ENCODE data around the gene CTSL.
A peak's percentile ranks its signal among the peaks of the same experiment; 100 is the strongest.

The CTSL gene

DNA sequence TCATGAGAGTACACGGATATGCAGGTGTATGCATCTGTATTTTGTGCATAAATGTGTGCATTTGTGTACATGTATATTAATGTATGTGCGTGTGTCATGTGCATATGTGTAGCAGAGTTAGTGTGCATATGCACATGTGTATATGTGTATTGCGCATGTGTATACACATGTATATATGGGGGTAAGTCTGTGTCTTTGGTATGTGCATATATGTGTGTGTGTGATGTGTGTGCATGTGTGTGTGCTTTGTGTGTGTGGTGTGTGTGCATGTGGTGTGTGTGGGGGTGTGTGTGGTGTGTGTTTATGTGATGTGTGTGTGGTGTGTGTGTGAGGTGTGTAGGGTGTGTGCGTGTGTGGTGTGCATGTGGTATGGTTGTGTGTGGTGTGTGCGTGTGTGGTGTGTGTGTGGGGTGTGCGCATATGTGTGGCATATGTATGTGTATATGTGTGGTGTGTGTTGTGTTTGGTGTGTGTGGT, 13.1 kb upstream of the CTSL start:
- no peak for TF ChIP-seq Cebpa-rat (IDR thresholded peaks at IDR 0.05)
- H4K20me1 ChIP-seq = no peaks in the 10 kb centered on the region
- H3K4me2 ChIP-seq = peak overlapping the region in 8 of 11 experiments; percentile 17 to 91 (median 78); a peak in 14 of 22 replicates
- H3K27ac ChIP-seq = peak overlapping the region in 9 of 11 experiments; percentile 9 to 92 (median 68); a peak in 14 of 22 replicates
- peaks cover 0 to 3% (median 0%) of the 10 kb centered on the region in 11 experiments; a peak in 3 of 22 replicates for H3K36me3 ChIP-seq
- H3K9ac ChIP-seq = peak overlapping the region in 5 of 11 experiments; percentile 11 to 82 (median 79); a peak in 5 of 22 replicates
- no peaks in the 10 kb centered on the region for H3K27me3 ChIP-seq
- H3K9me3 ChIP-seq (replicated peaks in 1 of 11) = no peaks in the 10 kb centered on the region
- H3K4me3 ChIP-seq = 0 out of 20 replicates have a peak overlapping the region, but pooled peaks of 1 of the 10 experiments have one; percentile 5
- peaks cover 30 to 99% (median 71%) of the 10 kb centered on the region in 10 experiments for H3K4me1 ChIP-seq

DNA sequence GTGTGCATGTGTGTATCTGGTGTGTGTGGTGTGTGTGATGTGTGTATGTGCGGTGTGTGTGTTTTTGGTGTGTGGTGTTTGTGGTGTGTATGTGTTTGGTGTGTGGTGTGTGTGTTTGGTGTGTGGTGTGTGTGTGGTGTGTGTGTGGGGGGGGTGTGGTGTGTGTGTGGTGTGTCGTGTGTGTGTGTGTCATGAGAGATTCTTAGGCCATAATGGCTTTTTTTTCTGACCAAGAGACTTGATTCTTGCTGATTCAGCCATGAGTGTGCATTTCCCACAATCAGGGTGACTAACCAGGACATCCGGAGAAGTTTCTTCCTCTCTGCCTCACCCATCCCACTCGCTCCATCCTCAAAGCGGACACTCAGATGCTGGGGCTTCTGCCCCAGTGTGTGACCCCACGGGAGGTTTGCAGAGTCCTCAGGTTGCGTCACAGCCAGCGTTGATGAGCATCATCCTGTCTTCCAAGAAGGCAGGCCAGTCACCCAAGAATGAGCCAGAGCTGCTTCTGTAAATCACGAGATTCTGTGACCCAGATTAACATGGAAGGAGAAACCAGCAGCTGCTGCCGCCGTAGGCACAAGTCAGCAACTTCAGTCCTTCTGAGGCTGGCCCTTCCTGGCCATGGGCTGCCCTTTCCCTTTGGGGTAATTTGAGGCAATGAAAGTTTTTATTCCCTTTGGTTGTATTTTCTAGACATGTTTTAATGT, 12.5 kb upstream of the CTSL start:
- Histone ChIP-seq H3K4me2 (peak overlapping the region in 8 of 11 experiments; percentile 17 to 91 (median 80); a peak in 15 of 22 replicates), H3K4me3 (no peak overlapping the region), H4K20me1 (no peaks in the 10 kb centered on the region), H3K36me3 (no peaks in the 10 kb centered on the region; a peak in 2 of 22 replicates), H3K27me3 (no peaks in the 10 kb centered on the region), H3K4me1 (peaks cover 24 to 99% (median 66%) of the 10 kb centered on the region in 10 experiments), H3K9ac (peak overlapping the region in 6 of 11 experiments; percentile 11 to 82 (median 66); a peak in 10 of 22 replicates), H3K27ac (peak overlapping the region in 9 of 11 experiments; percentile 9 to 92 (median 68); a peak in 18 of 22 replicates), H3K9me3 (replicated peaks in 1 of 11) (no peaks in the 10 kb centered on the region)
- peak in 10 of 11 experiments; percentile 36 to 91 (median 64); a peak in 15 of 22 replicates for TF ChIP-seq Cebpa-rat (IDR thresholded peaks at IDR 0.05)

GRCh38 chr9:87713988-87714330, 12.0 kb upstream of the CTSL start:
- Histone ChIP-seq H3K27ac (peak overlapping the region in 9 of 11 experiments; percentile 9 to 92 (median 68); a peak in 18 of 22 replicates), H3K27me3 (no peaks in the 10 kb centered on the region), H3K9ac (peak overlapping the region in 6 of 11 experiments; percentile 11 to 81 (median 66); a peak in 10 of 22 replicates), H3K36me3 (no peaks in the 10 kb centered on the region; a peak in 2 of 22 replicates), H3K4me2 (peak overlapping the region in 8 of 11 experiments; percentile 17 to 91 (median 80); a peak in 12 of 22 replicates), H3K4me3 (no peak overlapping the region), H4K20me1 (no peaks in the 10 kb centered on the region), H3K4me1 (peaks cover 19 to 99% (median 60%) of the 10 kb centered on the region in 10 experiments), H3K9me3 (replicated peaks in 1 of 11) (no peaks in the 10 kb centered on the region)
- no peak for TF ChIP-seq Cebpa-rat (IDR thresholded peaks at IDR 0.05)

DNA sequence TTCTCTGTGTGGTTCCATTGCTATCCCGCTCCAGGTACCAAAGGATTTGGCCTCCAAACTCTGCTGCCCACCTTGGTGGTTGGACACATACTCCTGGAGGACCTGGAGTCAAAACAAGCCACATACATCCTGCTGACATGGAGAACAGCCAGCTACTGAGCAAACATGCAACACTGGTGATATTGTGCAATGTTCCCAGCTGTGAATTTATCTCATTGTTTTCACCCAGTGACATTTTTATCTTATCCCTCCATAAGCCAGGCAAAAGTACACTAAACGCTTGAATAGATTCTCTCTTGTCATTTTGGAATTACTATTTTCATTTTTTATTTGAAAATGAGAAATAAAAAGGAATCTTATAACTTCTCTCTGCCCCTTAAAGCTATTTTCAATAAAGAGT, 11.1 kb upstream of the CTSL start:
- Histone ChIP-seq H3K27ac (peak overlapping the region in 7 of 11 experiments; percentile 1 to 92 (median 85); a peak in 12 of 22 replicates), H3K4me1 (peaks cover 15 to 99% (median 52%) of the 10 kb centered on the region in 10 experiments), H3K4me2 (peak overlapping the region in 8 of 11 experiments; percentile 14 to 91 (median 78); a peak in 13 of 22 replicates), H3K9ac (peak overlapping the region in 4 of 11 experiments; percentile 18 to 81 (median 68); a peak in 7 of 22 replicates), H3K27me3 (no peaks in the 10 kb centered on the region), H3K36me3 (no peaks in the 10 kb centered on the region), H3K4me3 (no peak overlapping the region), H3K9me3 (replicated peaks in 1 of 11) (no peaks in the 10 kb centered on the region), H4K20me1 (no peaks in the 10 kb centered on the region)
- peak; percentile 59 to 93 (median 79); a peak in 19 of 22 replicates for TF ChIP-seq Cebpa-rat (IDR thresholded peaks at IDR 0.05)

DNA sequence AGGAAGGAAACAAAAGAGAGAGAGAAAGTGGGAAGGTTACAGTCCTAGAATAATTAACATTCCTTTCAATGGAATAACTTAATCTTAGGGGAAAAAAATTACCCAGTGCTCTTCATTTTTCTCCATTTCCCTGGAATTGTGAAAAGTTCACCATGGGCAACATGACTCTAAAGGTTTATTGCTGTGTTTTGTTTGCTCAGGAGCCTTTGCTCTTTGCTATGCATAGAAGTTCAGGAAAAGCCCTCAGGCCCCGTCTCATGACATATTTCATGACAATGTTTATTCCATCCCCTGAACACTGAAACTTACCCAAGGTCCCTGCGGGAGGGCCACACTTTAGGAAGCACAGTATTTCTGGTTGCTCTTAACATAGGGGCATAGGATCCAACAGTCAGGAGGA, 9.8 kb upstream of the CTSL start:
- H3K27me3 ChIP-seq = no peaks in the 10 kb centered on the region
- H4K20me1 ChIP-seq = no peaks in the 10 kb centered on the region
- TF ChIP-seq Cebpa-rat (IDR thresholded peaks at IDR 0.05) = no peak
- no peaks in the 10 kb centered on the region for H3K9me3 ChIP-seq (replicated peaks in 1 of 11)
- peak overlapping the region in 4 of 11 experiments; percentile 85 to 92 (median 88); a peak in 5 of 22 replicates for H3K27ac ChIP-seq
- H3K4me3 ChIP-seq = no peak overlapping the region
- H3K9ac ChIP-seq = peak overlapping the region in 1 of 11 experiments; percentile 79; a peak in 1 of 22 replicates
- peak overlapping the region in 5 of 11 experiments; percentile 26 to 91 (median 87); a peak in 9 of 22 replicates for H3K4me2 ChIP-seq
- H3K4me1 ChIP-seq = peaks cover 14 to 99% (median 46%) of the 10 kb centered on the region in 10 experiments
- no peaks in the 10 kb centered on the region for H3K36me3 ChIP-seq

DNA sequence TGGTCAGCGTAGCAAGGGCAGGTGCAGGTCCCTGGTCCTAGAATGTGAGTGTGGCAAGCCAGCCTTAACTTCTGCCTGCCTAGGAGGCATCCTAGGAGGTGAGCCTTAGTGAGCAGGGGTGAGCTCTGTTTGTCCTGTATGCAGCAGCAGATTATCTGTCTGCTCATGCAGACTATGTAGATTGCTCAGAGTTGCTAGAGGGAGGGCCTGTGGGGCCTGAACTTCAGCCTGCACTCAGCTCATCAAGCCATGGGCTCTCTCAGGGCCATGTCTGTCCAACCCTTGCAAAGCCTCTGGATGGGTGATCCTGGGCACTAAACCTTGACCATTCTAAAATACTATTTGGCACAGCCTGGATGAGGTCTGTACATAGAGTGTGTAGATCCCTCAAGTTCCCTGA, 8.5 kb upstream of the CTSL start:
- H3K9ac ChIP-seq = no peak overlapping the region
- peak overlapping the region in 1 of 11 experiments; percentile 8; a peak in 2 of 22 replicates for H3K27ac ChIP-seq
- no peaks in the 10 kb centered on the region for H3K27me3 ChIP-seq
- H3K4me2 ChIP-seq = peak overlapping the region in 3 of 11 experiments; percentile 87 to 91 (median 88); a peak in 6 of 22 replicates
- peaks cover 2 to 98% (median 38%) of the 10 kb centered on the region in 10 experiments; a peak in 19 of 20 replicates for H3K4me1 ChIP-seq
- no peaks in the 10 kb centered on the region for H4K20me1 ChIP-seq
- no peak overlapping the region for H3K4me3 ChIP-seq
- H3K36me3 ChIP-seq = no peaks in the 10 kb centered on the region
- no peaks in the 10 kb centered on the region for H3K9me3 ChIP-seq (replicated peaks in 1 of 11)
- no peak for TF ChIP-seq Cebpa-rat (IDR thresholded peaks at IDR 0.05)

- Histone ChIP-seq H3K9ac (no peak overlapping the region), H3K4me3 (no peak overlapping the region), H4K20me1 (no peaks in the 10 kb centered on the region), H3K9me3 (replicated peaks in 1 of 11) (no peaks in the 10 kb centered on the region), H3K27ac (peak overlapping the region in 1 of 11 experiments; percentile 31; a peak in 1 of 22 replicates), H3K4me1 (peaks cover 4 to 98% (median 37%) of the 10 kb centered on the region in 10 experiments; a peak in 18 of 20 replicates), H3K4me2 (peak overlapping the region in 3 of 11 experiments; percentile 87 to 91 (median 88); a peak in 6 of 22 replicates), H3K27me3 (no peaks in the 10 kb centered on the region), H3K36me3 (no peaks in the 10 kb centered on the region)
- no peak for TF ChIP-seq Cebpa-rat (IDR thresholded peaks at IDR 0.05)
Measured at GRCh38 chr9:87718231-87718630, 7.7 kb upstream of the CTSL start.

DNA sequence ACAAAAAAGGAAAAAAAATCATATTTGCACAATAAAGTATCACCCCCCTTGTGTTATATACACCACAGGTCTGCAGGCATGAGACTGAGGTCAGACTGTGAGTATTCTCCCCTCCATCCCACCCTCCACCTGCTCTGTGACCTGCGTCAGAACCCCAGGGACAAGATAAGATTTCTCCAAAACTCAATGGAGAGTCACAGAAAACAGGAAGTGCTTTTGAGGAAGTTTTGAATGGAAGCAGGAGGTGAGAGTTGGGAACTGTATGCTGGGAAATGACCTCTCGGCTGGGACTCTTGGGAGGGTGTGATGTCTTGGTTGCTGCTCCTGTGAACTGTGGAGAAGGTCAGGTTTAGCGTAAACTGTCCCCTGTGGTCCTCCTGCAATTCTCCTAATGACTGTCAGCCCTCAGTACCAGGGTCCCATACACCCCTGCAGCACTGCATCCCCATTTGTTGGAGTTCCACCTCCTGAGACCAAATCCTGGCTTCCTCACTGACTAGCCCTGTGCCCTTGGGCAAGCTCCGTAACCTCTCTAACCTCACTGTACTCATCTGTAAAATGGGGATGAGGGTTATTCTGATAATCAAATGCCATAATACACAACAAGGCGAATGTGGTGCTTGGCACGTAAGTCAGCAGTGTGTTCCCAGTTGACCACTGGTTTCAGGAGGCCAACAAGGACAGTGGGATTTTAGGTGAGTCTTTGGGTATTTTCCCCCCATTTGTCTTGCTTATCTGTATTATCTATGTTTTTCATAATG, 6.9 kb upstream of the CTSL start:
- no peak for TF ChIP-seq Cebpa-rat (IDR thresholded peaks at IDR 0.05)
- H3K4me3 ChIP-seq = no peak overlapping the region
- H3K4me1 ChIP-seq = peaks cover 0 to 100% (median 29%) of the 10 kb centered on the region in 10 experiments; a peak in 16 of 20 replicates
- H3K27me3 ChIP-seq = no peaks in the 10 kb centered on the region
- H3K27ac ChIP-seq = peak overlapping the region in 2 of 11 experiments; percentile 31 to 84; a peak in 2 of 22 replicates
- peak overlapping the region in 3 of 11 experiments; percentile 87 to 91 (median 88); a peak in 6 of 22 replicates for H3K4me2 ChIP-seq
- H3K9me3 ChIP-seq (replicated peaks in 1 of 11) = 0 out of 22 replicates have a peak, but pooled peaks cover 0 to 5% (median 0%) of the 10 kb centered on the region in 11 experiments
- H3K9ac ChIP-seq = no peak overlapping the region
- H4K20me1 ChIP-seq = no peaks in the 10 kb centered on the region
- H3K36me3 ChIP-seq = no peaks in the 10 kb centered on the region
